Measurements from ENCODE around the gene FOXE1.

FOXE1 gene

GRCh38 chr9:97853056-97853843, at the start of gene FOXE1:
FOXE1 (plus strand) TSS chr9:97853226; CDS start chr9:97853915, 689 bp downstream.
- peak; percentile 54 for ATAC-seq (ENCODE audit: low read depth)
- Histone ChIP-seq H3K4me1 (ENCODE audit: insufficient read depth, poor library complexity, severe bottlenecking) (no peaks in the 10 kb centered on the region), H3K9me3 (ENCODE audit: severe bottlenecking) (no peaks in the 10 kb centered on the region), H3K27ac (ENCODE audit: poor library complexity, severe bottlenecking) (peak within 1 kb of the TSS; percentile 15), H3K27me3 (ENCODE audit: insufficient read depth, poor library complexity, severe bottlenecking) (peaks cover 31% of the 10 kb centered on the region), H3K36me3 (ENCODE audit: low read depth) (no peaks in the 10 kb centered on the region), H3K4me3 (ENCODE audit: severe bottlenecking) (peak within 1 kb of the TSS; percentile 49)
- TF ChIP-seq, protein P1, sequence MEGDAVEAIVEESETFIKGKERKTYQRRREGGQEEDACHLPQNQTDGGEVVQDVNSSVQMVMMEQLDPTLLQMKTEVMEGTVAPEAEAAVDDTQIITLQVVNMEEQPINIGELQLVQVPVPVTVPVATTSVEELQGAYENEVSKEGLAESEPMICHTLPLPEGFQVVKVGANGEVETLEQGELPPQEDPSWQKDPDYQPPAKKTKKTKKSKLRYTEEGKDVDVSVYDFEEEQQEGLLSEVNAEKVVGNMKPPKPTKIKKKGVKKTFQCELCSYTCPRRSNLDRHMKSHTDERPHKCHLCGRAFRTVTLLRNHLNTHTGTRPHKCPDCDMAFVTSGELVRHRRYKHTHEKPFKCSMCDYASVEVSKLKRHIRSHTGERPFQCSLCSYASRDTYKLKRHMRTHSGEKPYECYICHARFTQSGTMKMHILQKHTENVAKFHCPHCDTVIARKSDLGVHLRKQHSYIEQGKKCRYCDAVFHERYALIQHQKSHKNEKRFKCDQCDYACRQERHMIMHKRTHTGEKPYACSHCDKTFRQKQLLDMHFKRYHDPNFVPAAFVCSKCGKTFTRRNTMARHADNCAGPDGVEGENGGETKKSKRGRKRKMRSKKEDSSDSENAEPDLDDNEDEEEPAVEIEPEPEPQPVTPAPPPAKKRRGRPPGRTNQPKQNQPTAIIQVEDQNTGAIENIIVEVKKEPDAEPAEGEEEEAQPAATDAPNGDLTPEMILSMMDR (IDR thresholded peaks at IDR 0.05; ENCODE audit: poor library complexity, severe bottlenecking) = no peak
- DNase-seq (ENCODE audit: low spot score) = no peak

- Histone ChIP-seq H3K9me3 (ENCODE audit: severe bottlenecking) (no peaks in the 10 kb centered on the region), H3K27me3 (ENCODE audit: insufficient read depth, poor library complexity, severe bottlenecking) (no peaks in the 10 kb centered on the region), H3K27ac (ENCODE audit: poor library complexity, severe bottlenecking) (peak overlapping the region; percentile 57), H3K36me3 (ENCODE audit: low read depth) (no peaks in the 10 kb centered on the region), H3K4me3 (ENCODE audit: severe bottlenecking) (peak overlapping the region; percentile 53), H3K4me1 (ENCODE audit: insufficient read depth, poor library complexity, severe bottlenecking) (peaks cover 23% of the 10 kb centered on the region)
- DNase-seq (ENCODE audit: low spot score) (no peak), ATAC-seq (ENCODE audit: low read depth) (no peak)
- TF ChIP-seq, protein P1 (IDR thresholded peaks at IDR 0.05; ENCODE audit: poor library complexity, severe bottlenecking) = no peak
Observed at GRCh38 chr9:97804059-97804365, 49.0 kb upstream of the FOXE1 start.

- Histone ChIP-seq H3K4me3 (ENCODE audit: severe bottlenecking) (no peak overlapping the region), H3K9me3 (ENCODE audit: severe bottlenecking) (no peaks in the 10 kb centered on the region), H3K4me1 (ENCODE audit: insufficient read depth, poor library complexity, severe bottlenecking) (peaks cover 33% of the 10 kb centered on the region), H3K36me3 (ENCODE audit: low read depth) (no peaks in the 10 kb centered on the region), H3K27me3 (ENCODE audit: insufficient read depth, poor library complexity, severe bottlenecking) (no peaks in the 10 kb centered on the region), H3K27ac (ENCODE audit: poor library complexity, severe bottlenecking) (peak overlapping the region; percentile 34)
- ATAC-seq (ENCODE audit: low read depth) (no peak), DNase-seq (ENCODE audit: low spot score) (no peak)
- TF ChIP-seq, protein P1 (IDR thresholded peaks at IDR 0.05; ENCODE audit: poor library complexity, severe bottlenecking) = no peak
Observed at GRCh38 chr9:97806721-97807120, 46.3 kb upstream of the FOXE1 start.

- no peak overlapping the region for H3K4me3 ChIP-seq (ENCODE audit: severe bottlenecking)
- H3K4me1 ChIP-seq (ENCODE audit: insufficient read depth, poor library complexity, severe bottlenecking) = peaks cover 28% of the 10 kb centered on the region
- H3K9me3 ChIP-seq (ENCODE audit: severe bottlenecking) = no peaks in the 10 kb centered on the region
- peak overlapping the region; percentile 34 for H3K27ac ChIP-seq (ENCODE audit: poor library complexity, severe bottlenecking)
- DNase-seq (ENCODE audit: low spot score) (no peak), ATAC-seq (ENCODE audit: low read depth) (peak; percentile 30; the same call in 2 of the 3 replicates)
- TF ChIP-seq, protein P1 (IDR thresholded peaks at IDR 0.05; ENCODE audit: poor library complexity, severe bottlenecking) = no peak
- no peaks in the 10 kb centered on the region for H3K36me3 ChIP-seq (ENCODE audit: low read depth)
- no peaks in the 10 kb centered on the region for H3K27me3 ChIP-seq (ENCODE audit: insufficient read depth, poor library complexity, severe bottlenecking)
Observed at GRCh38 chr9:97807681-97808080, 45.3 kb upstream of the FOXE1 start.

DNA sequence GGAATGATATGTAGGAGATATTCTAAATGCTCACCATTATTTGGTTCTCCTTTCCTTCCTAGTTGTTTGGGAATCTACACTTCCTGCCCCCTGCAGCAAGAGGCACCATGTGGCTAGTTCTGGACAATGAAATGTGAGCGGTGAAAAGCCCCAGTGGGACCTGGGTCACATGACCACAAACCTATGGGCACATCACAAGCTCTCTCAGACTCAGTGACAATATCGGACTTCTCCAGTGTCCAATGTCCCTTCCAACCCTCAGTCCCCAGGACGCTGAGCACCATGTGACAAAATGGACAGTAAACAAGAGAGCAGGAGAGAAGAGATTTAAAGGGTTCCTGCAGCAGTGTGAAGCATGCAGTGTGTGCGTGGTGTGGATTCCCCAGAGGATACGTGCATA, 44.6 kb upstream of the FOXE1 start:
- Histone ChIP-seq H3K4me3 (ENCODE audit: severe bottlenecking) (no peak overlapping the region), H3K27me3 (ENCODE audit: insufficient read depth, poor library complexity, severe bottlenecking) (no peaks in the 10 kb centered on the region), H3K4me1 (ENCODE audit: insufficient read depth, poor library complexity, severe bottlenecking) (peaks cover 23% of the 10 kb centered on the region), H3K9me3 (ENCODE audit: severe bottlenecking) (no peaks in the 10 kb centered on the region), H3K27ac (ENCODE audit: poor library complexity, severe bottlenecking) (peak overlapping the region; percentile 34), H3K36me3 (ENCODE audit: low read depth) (no peaks in the 10 kb centered on the region)
- DNase-seq (ENCODE audit: low spot score) (no peak), ATAC-seq (ENCODE audit: low read depth) (no peak)
- TF ChIP-seq, protein P1 (IDR thresholded peaks at IDR 0.05; ENCODE audit: poor library complexity, severe bottlenecking) = no peak
